ENCODE measurements around the gene TMEM43. TPM values are rescaled to one million over a fixed set of nuclear protein-coding genes. Genes with fewer than 3 reads are reported as not detected.

TMEM43 gene
- total and polyA plus RNA-seq, 5 experiments from 2014 or later: 45.6 to 65.0 (median 52.4) TPM

DNA sequence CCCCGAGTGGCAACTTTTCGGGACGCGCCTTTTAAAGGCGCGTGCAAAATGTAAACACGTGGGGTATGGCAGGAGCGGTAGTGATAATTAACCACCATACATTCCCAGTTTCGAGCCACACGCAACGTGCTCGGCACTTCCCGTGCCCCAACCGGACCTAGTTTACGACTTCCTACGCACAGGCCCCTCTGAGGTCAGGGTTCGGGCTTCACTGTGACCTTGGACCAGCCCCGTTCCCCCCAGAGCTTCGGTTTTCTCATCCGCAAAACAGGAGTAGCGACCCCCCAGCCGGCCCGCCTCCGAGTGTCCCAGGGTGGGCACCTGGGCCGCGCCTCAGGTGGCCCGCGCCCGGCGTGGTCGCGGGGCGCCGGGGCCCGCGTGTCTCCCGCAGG is 633 bp upstream of the TMEM43 start:
- no peaks in the 10 kb centered on the region for H3K27me3 Mint-ChIP-seq
- peak overlapping the region; percentile 92 to 97 (median 95) for H3K4me3 Mint-ChIP-seq
- peaks cover 0 to 35% (median 6%) of the 10 kb centered on the region in 3 donors for H3K36me3 Mint-ChIP-seq
- H3K9me3 Mint-ChIP-seq: no peaks in the 10 kb centered on the region
- DNase-seq: peak in 7 of 10 donors; percentile 25 to 81 (median 46)
- peak; percentile 35 to 41 for ATAC-seq
- peak overlapping the region; percentile 87 to 98 (median 95) for H3K27ac Mint-ChIP-seq
- POLR2A ChIA-PET: interaction anchor here (0.9 to 7.7 kb wide), 14 partner anchors 9 to 1283 kb away, joined by 3 to 124 read pairs (median 4); partner anchors contain the start of genes CCDC174, LSM3, RPL32 and XPC
- peaks cover 37 to 75% (median 62%) of the 10 kb centered on the region in 4 donors for H3K4me1 Mint-ChIP-seq

DNA sequence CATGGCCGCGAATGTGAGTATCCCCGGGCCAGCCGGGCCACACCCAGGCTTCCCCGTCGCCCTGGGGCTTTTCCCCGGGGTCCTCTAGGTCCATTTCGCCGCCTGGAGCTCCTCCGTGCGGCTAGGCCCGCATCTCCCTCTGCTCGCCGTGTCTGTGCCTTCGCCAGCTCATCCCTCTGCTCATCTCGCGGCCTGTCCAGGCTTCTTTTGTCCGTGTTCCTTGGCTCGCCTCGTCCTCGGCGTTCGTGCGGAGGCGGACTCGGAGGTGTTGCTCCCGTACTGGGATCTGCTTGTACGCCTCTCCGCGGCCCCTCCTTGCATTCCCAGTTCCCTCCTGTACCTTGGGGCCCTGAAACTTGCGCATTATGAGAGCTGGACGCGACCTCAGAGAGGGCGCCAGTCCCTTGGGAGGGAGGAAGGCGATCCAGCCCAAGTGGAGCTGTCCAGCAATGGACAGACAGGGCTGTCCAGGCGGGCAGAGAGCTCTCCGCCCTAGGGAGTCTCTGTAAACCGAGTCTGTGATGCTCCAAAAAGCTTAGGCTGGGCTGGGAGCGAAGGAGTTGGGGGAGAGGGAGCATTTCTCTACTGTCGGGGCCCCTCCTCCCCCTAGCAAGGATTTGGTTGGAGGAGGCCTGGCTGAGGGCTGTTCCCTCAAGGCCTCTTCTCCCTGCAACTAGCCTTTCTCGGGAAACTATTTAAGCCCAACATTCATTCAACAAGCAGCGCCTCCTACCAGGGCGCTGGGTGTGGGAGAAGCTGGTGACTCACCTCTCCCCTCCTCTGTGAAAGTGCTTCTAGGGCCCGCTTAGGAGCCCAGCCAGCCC is 553 bp downstream of the TMEM43 start:
- ATAC-seq: peak; percentile 31 to 35
- H3K36me3 Mint-ChIP-seq: peaks cover 0 to 36% (median 12%) of the 10 kb centered on the region in 3 donors
- H3K27me3 Mint-ChIP-seq: no peaks in the 10 kb centered on the region
- peaks cover 36 to 76% (median 62%) of the 10 kb centered on the region in 4 donors for H3K4me1 Mint-ChIP-seq
- peak in 4 of 10 donors; percentile 23 to 72 (median 34) for DNase-seq
- no peaks in the 10 kb centered on the region for H3K9me3 Mint-ChIP-seq
- H3K27ac Mint-ChIP-seq: peak overlapping the region; percentile 87 to 98 (median 96)
- POLR2A ChIA-PET: interaction anchor here (0.9 to 7.7 kb wide), 13 partner anchors 7 to 1284 kb away, joined by 3 to 124 read pairs (median 4); partner anchors contain the start of genes CCDC174, LSM3, RPL32 and XPC
- peak overlapping the region; percentile 92 to 97 (median 95) for H3K4me3 Mint-ChIP-seq

GRCh38 chr3:14126017-14126886 is 1.4 kb downstream of the TMEM43 start:
- H3K36me3 Mint-ChIP-seq: peaks cover 0 to 37% (median 13%) of the 10 kb centered on the region in 3 donors
- H3K4me3 Mint-ChIP-seq: peak overlapping the region; percentile 92 to 97 (median 95)
- POLR2A ChIA-PET: interaction anchor here (1.7 to 7.7 kb wide), 5 partner anchors 11 to 230 kb away, joined by 4 to 124 read pairs (median 15); partner anchors contain the start of genes LSM3 and XPC
- no peaks in the 10 kb centered on the region for H3K9me3 Mint-ChIP-seq
- H3K4me1 Mint-ChIP-seq: peaks cover 34 to 71% (median 59%) of the 10 kb centered on the region in 4 donors
- ATAC-seq (no peak), DNase-seq (no peak)
- H3K27ac Mint-ChIP-seq: peak overlapping the region; percentile 87 to 98 (median 96)
- H3K27me3 Mint-ChIP-seq: no peaks in the 10 kb centered on the region

- DNase-seq (no peak), ATAC-seq (no peak)
- Mint-ChIP-seq H3K27ac (peak overlapping the region in 5 of 10 donors; percentile 22 to 97 (median 78)), H3K4me3 (peak overlapping the region; percentile 92 to 97 (median 95)), H3K36me3 (peaks cover 0 to 37% (median 18%) of the 10 kb centered on the region in 3 donors), H3K27me3 (no peaks in the 10 kb centered on the region), H3K9me3 (no peaks in the 10 kb centered on the region), H3K4me1 (peaks cover 34 to 64% (median 55%) of the 10 kb centered on the region in 4 donors)
- POLR2A ChIA-PET: interaction anchor here (1.2 to 7.7 kb wide), 4 partner anchors 15 to 50 kb away, joined by 4 to 124 read pairs (median 34); partner anchors contain the start of genes LSM3 and XPC
Observed at GRCh38 chr3:14126887-14127505, 2.1 kb downstream of the TMEM43 start.

- no peaks in the 10 kb centered on the region for H3K9me3 Mint-ChIP-seq
- DNase-seq (no peak), ATAC-seq (no peak)
- no peaks in the 10 kb centered on the region for H3K27me3 Mint-ChIP-seq
- peak overlapping the region in 8 of 10 donors; percentile 13 to 92 (median 45) for H3K4me3 Mint-ChIP-seq
- peak overlapping the region in 4 of 10 donors; percentile 7 to 79 (median 48) for H3K27ac Mint-ChIP-seq
- H3K36me3 Mint-ChIP-seq: peaks cover 0 to 43% (median 18%) of the 10 kb centered on the region in 3 donors
- POLR2A ChIA-PET: interaction anchor here (1.2 to 7.7 kb wide), 3 partner anchors 15 to 49 kb away, joined by 4 to 124 read pairs (median 4); partner anchors contain the start of genes LSM3 and XPC
- peaks cover 29 to 58% (median 49%) of the 10 kb centered on the region in 4 donors for H3K4me1 Mint-ChIP-seq
Observed at GRCh38 chr3:14127516-14128161, 2.8 kb downstream of the TMEM43 start.

DNA sequence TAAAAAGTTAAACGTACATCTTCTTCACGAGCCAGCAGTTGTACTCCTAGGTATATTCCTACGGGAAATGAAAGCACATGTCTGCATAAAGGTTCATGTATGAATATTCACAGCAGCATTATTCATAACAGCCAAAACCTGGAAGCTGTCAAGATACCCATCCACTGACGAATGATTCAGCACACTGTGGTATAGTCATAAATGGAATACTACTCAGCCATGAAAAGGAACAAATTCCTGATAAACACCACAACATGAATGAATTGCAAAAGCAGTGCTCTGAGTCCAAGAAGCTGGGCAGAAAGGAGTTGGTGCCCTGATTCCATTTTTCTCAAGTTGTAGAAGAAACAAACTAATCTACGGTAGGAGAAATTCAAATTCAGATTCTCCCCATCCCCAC is 3.9 kb downstream of the TMEM43 start:
- Mint-ChIP-seq H3K36me3 (peaks cover 0 to 53% (median 18%) of the 10 kb centered on the region in 3 donors), H3K9me3 (no peaks in the 10 kb centered on the region), H3K27me3 (no peaks in the 10 kb centered on the region), H3K4me1 (peaks cover 27 to 47% (median 38%) of the 10 kb centered on the region in 4 donors), H3K4me3 (no peak overlapping the region), H3K27ac (peak overlapping the region in 1 of 10 donors; percentile 61)
- ATAC-seq: no peak
- DNase-seq: no peak
- POLR2A ChIA-PET: interaction anchor here (1.3 kb wide), 1 partner anchor 16 kb away, joined by 4 read pairs; no protein-coding TSS in a partner anchor

DNA sequence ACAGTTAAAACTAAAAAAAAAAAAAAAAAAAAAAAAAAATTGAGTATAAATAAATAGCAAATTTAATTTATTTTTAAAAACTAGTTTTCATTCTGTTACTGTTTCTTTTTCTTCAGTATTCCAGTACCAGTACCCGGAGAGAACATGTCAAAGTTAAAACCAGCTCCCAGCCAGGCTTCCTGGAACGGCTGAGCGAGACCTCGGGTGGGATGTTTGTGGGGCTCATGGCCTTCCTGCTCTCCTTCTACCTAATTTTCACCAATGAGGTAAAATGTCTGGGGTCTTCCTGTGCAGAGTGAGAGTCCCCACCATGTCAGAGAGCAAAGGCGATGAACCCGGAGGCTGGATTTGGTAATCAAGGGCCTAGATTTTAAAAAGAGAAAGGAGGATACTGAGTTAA is 4.4 kb downstream of the TMEM43 start:
- Mint-ChIP-seq H3K27me3 (no peaks in the 10 kb centered on the region), H3K4me3 (no peak overlapping the region), H3K36me3 (peaks cover 0 to 58% (median 18%) of the 10 kb centered on the region in 3 donors), H3K27ac (peak overlapping the region in 1 of 10 donors; percentile 58), H3K4me1 (peaks cover 26 to 43% (median 33%) of the 10 kb centered on the region in 4 donors), H3K9me3 (no peaks in the 10 kb centered on the region)
- POLR2A ChIA-PET: no interaction called here
- no peak for DNase-seq
- ATAC-seq: no peak

- Mint-ChIP-seq H3K27ac (no peak overlapping the region), H3K27me3 (no peaks in the 10 kb centered on the region), H3K4me3 (peak overlapping the region in 1 of 10 donors; percentile 50), H3K36me3 (peaks cover 0 to 63% (median 18%) of the 10 kb centered on the region in 3 donors), H3K4me1 (peaks cover 25 to 43% (median 33%) of the 10 kb centered on the region in 4 donors), H3K9me3 (no peaks in the 10 kb centered on the region)
- DNase-seq: no peak
- POLR2A ChIA-PET: interaction anchor here (2.2 kb wide), 1 partner anchor 48 kb away, joined by 6 read pairs; the partner anchor contains the start of genes LSM3 and XPC
- no peak for ATAC-seq
Observed at GRCh38 chr3:14130230-14130629, 5.4 kb downstream of the TMEM43 start.

GRCh38 chr3:14130707-14131106 is 5.9 kb downstream of the TMEM43 start:
- no peak overlapping the region for H3K4me3 Mint-ChIP-seq
- no peaks in the 10 kb centered on the region for H3K27me3 Mint-ChIP-seq
- H3K27ac Mint-ChIP-seq: peak overlapping the region in 2 of 10 donors; percentile 4 to 5
- no peak for ATAC-seq
- H3K4me1 Mint-ChIP-seq: peaks cover 23 to 39% (median 32%) of the 10 kb centered on the region in 4 donors
- no peak for DNase-seq
- peaks cover 0 to 67% (median 18%) of the 10 kb centered on the region in 3 donors for H3K36me3 Mint-ChIP-seq
- no peaks in the 10 kb centered on the region for H3K9me3 Mint-ChIP-seq
- POLR2A ChIA-PET: interaction anchor here (1.6 to 2.2 kb wide), 2 partner anchors 12 to 47 kb away, joined by 6 to 7 read pairs; partner anchors contain the start of genes LSM3 and XPC

DNA sequence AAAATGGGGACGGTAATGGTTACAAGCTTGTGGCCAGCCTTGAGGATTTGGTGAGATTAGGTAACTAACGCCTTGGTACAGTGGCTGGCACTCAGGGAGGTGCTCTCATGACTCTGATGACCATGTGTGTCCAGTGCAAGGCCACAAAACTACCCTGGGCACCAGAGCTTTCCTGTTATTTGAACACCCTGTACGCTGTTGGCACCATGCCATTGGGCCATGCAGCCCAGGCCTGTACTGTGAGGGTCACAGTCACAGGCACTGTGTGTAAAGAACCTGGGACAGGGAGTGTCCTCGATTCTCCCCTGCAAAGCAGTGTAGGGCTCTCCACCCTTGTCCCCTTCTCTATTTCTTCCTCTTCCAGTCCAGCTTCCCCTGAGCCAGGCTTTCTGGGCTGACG is 6.3 kb downstream of the TMEM43 start:
- Mint-ChIP-seq H3K27ac (peak overlapping the region in 2 of 10 donors; percentile 4 to 5), H3K9me3 (no peaks in the 10 kb centered on the region), H3K36me3 (peaks cover 0 to 72% (median 20%) of the 10 kb centered on the region in 3 donors), H3K4me3 (no peak overlapping the region), H3K27me3 (no peaks in the 10 kb centered on the region), H3K4me1 (peaks cover 21 to 35% (median 28%) of the 10 kb centered on the region in 4 donors)
- no peak for ATAC-seq
- DNase-seq: no peak
- POLR2A ChIA-PET: interaction anchor here (1.6 to 2.2 kb wide), 2 partner anchors 12 to 47 kb away, joined by 6 to 7 read pairs; partner anchors contain the start of genes LSM3 and XPC

GRCh38 chr3:14132120-14132519 is 7.3 kb downstream of the TMEM43 start:
- ATAC-seq: no peak
- H3K27ac Mint-ChIP-seq: peak overlapping the region in 2 of 10 donors; percentile 9 to 19
- DNase-seq: no peak
- no peaks in the 10 kb centered on the region for H3K27me3 Mint-ChIP-seq
- peaks cover 15 to 25% (median 20%) of the 10 kb centered on the region in 4 donors for H3K4me1 Mint-ChIP-seq
- no peaks in the 10 kb centered on the region for H3K9me3 Mint-ChIP-seq
- POLR2A ChIA-PET: interaction anchor here (1.6 to 2.2 kb wide), 2 partner anchors 11 to 46 kb away, joined by 6 to 7 read pairs; partner anchors contain the start of genes LSM3 and XPC
- peaks cover 0 to 75% (median 20%) of the 10 kb centered on the region in 3 donors for H3K36me3 Mint-ChIP-seq
- no peak overlapping the region for H3K4me3 Mint-ChIP-seq
